Neutrophil (primary cell): ENCODE results near the gene SH3RF1.

ENCODE experiments used
- H3K27ac ChIP-seq: fragments of 200-600 bp; sonication (generic); 2 replicates; pipeline ENCODE4 v1.5.1; 2016; ENCODE audit warnings: mild to moderate bottlenecking, moderate library complexity
- H3K27me3 ChIP-seq: fragments of 200-600 bp; sonication (generic); 2 replicates; pipeline ENCODE4 v1.6.0; 2016; ENCODE audit warnings: mild to moderate bottlenecking
- H3K36me3 ChIP-seq: fragments of 200-600 bp; sonication (generic); 2 replicates; pipeline ENCODE4 v1.5.1; 2017
- H3K4me1 ChIP-seq, 2 experiments: fragments of 200-600 bp in 1 of 2; sonication (generic) in 1 of 2; 1 replicate in 1 of 2; 2 replicates in 1 of 2; pipeline versions ENCODE4 v1.5.1 to v1.6.1; 2013 to 2016; ENCODE audit warnings: low read depth in 1 of 2, low read length in 1 of 2, mild to moderate bottlenecking in 1 of 2, moderate library complexity in 1 of 2; ENCODE audit not compliant: control insufficient read depth in 1 of 2, insufficient read depth in 1 of 2
- H3K4me3 ChIP-seq, 2 experiments: fragments of 200-600 bp in 1 of 2; sonication (generic) in 1 of 2; 1 replicate in 1 of 2; 2 replicates in 1 of 2; pipeline ENCODE4 v1.5.1; 2013 to 2016; ENCODE audit warnings: low read depth in 1 of 2, low read length in 1 of 2, mild to moderate bottlenecking in 1 of 2, moderate library complexity in 1 of 2
- H3K9me3 ChIP-seq: fragments of 200-600 bp; sonication (generic); 2 replicates; pipeline ENCODE4 v1.5.1; 2016
- TF ChIP-seq, protein P1 (sequence below): fragments of 200-600 bp; sonication (generic); IDR thresholded peaks from 2 replicates; pipeline ENCODE4 v1.5.1; 2016; ENCODE audit warnings: antibody characterized with exemption

Gene SH3RF1

DNA sequence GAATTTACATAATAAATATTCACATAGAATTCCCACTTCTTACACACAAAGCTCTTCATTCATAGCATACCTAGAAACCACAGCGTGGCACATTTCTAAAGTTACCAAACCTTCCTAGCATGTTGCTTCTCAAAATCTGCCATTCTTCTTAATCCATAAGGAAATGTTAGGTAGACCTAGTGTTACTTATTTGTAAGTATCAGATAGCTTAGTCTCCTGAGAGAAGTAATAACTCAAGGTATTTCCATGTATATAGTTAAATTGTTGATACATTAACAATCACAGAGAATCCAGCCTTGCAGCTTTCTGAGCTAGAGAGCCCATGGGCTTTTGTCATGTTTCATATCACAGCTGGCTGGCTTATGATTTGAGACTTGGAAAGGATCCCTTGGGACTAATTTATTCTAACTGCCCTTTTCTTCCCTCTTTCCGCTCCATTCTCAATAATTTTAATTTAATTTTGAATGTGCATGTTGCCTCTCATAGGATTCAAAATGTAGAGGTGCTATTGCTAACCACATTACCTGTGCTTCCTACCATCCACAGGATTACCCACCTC is 17.6 kb downstream of the SH3RF1 start:
- peaks cover 4 to 11% of the 10 kb centered on the region in 2 experiments for H3K4me1 ChIP-seq
- H3K4me3 ChIP-seq: no peak overlapping the region
- H3K9me3 ChIP-seq: no peaks in the 10 kb centered on the region
- no peaks in the 10 kb centered on the region for H3K27me3 ChIP-seq
- TF ChIP-seq, protein P1, sequence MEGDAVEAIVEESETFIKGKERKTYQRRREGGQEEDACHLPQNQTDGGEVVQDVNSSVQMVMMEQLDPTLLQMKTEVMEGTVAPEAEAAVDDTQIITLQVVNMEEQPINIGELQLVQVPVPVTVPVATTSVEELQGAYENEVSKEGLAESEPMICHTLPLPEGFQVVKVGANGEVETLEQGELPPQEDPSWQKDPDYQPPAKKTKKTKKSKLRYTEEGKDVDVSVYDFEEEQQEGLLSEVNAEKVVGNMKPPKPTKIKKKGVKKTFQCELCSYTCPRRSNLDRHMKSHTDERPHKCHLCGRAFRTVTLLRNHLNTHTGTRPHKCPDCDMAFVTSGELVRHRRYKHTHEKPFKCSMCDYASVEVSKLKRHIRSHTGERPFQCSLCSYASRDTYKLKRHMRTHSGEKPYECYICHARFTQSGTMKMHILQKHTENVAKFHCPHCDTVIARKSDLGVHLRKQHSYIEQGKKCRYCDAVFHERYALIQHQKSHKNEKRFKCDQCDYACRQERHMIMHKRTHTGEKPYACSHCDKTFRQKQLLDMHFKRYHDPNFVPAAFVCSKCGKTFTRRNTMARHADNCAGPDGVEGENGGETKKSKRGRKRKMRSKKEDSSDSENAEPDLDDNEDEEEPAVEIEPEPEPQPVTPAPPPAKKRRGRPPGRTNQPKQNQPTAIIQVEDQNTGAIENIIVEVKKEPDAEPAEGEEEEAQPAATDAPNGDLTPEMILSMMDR: no peak
- H3K27ac ChIP-seq: no peak overlapping the region
- no peaks in the 10 kb centered on the region for H3K36me3 ChIP-seq

DNA sequence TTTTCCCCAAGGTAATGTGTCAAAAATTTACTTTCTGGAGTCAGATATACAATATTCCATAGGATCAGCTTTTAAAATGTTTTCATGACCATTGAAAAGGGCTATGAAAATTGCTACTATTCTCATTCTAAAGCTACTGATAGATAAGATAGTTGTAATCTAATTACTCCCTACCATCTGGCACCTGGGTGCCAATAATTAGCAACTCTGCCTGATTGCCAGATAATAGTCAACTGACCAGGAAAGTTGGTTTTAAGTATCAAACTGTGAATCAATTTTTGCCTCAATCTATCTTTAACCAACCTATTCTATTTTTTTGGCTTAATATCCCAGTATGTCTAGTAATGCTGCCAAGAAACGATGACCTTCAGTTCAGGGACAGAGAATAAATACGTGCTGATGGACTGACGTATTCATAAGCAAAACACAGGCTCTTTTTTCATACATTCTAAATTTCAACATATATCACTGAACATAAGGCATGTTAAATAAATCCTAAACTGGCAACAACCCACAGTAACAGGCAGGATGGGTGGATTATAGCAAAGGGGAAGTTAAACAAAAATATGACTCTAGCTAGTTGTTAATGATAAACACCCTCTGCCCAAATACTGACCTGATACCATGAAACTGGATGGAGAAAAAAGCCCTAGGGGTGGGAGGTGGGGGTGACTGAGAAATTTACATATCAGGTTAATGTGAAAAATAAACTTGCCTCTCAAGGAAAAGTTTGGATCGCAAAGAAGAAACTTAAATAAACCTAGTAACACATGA is 18.2 kb downstream of the SH3RF1 start:
- Histone ChIP-seq H3K4me3 (no peak overlapping the region), H3K27ac (no peak overlapping the region), H3K36me3 (no peaks in the 10 kb centered on the region), H3K27me3 (no peaks in the 10 kb centered on the region), H3K9me3 (no peaks in the 10 kb centered on the region), H3K4me1 (peaks cover 4 to 9% of the 10 kb centered on the region in 2 experiments)
- TF ChIP-seq, protein P1: no peak

DNA sequence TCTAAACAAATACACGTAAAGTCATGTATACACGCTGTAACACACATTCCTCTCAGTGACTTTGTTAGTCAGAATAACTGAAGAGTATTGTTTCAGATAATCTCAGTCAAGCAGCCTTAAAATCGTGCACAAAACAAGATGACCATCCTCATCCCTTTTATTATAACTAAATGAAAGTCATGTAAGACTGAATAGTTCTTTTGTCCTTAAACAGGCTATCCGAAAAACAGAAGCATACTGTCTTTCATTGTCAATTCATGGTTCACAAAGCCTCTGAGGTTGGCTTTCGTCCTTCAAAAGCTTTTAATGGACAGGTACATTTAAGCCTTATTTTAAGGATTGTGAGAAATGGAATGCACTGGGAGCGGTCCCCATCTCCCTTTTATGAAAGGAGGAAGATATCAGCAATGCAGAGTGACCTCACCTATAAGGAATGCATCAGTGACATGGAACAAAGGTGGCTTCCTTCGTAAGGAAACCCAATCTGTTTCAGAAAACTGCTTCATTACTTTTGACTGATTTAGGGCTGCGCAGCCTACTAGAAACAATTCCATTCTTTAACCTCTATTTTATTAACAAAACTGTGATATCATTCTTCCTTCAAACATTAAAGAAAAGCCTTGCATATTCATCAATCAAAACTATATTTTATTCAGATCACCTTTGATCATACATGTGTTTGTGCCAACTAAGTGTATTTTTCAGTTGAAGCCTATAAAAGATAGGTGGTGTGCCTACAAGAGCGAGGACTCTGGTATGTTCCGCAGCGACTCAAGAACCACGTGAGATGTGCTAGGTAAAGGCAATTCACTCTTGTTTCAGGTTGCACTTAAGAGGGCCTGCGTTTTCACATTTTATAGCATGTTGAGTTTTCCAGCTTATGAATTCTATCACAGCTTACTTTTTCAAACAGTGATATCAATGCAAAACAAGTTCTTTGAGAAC is 19.2 kb downstream of the SH3RF1 start:
- Histone ChIP-seq H3K9me3 (no peaks in the 10 kb centered on the region), H3K27me3 (no peaks in the 10 kb centered on the region), H3K4me1 (peaks cover 0 to under 1% of the 10 kb centered on the region in 2 experiments), H3K27ac (no peak overlapping the region), H3K4me3 (no peak overlapping the region), H3K36me3 (no peaks in the 10 kb centered on the region)
- TF ChIP-seq, protein P1: no peak

DNA sequence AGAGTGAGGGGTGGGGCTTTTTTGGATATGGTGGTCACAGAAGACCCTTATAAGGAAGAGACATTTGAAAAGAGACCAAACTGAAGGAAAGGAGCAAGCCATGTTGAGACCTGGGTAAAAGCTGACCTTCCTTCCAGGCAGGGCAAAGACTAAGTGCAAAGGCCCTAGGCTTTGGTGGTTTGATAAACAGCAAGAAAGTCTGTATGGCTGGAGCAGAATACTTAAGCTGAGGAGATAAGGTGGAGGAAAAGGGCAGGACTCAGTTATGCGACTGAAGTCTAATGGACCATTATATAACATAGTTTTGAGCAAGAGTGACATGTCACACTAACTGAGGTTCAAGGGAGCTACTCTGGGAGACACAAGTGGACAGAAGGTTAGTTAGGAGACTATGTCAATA is 20.0 kb downstream of the SH3RF1 start:
- Histone ChIP-seq H3K27me3 (no peaks in the 10 kb centered on the region), H3K9me3 (no peaks in the 10 kb centered on the region), H3K36me3 (no peaks in the 10 kb centered on the region), H3K27ac (no peak overlapping the region), H3K4me1 (no peaks in the 10 kb centered on the region), H3K4me3 (no peak overlapping the region)
- TF ChIP-seq, protein P1: no peak

DNA sequence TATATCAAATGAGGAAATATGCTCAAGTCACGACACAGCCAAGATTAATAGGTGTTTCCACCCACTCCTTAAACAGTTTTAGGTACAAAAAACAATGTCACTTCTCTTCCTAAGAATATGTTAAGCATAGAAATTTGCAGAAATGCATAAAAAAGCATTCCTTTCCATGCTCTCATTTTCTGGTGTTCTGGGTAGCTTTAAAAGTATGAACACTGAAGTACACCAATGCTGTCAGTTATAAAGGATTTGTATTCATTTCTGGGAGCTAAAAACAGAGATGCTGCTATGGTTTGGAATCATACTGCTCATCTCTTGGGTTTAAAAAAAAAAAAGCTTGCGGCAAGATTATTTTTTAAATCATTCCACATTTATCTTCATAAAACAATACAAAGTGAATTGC is 20.8 kb downstream of the SH3RF1 start:
- Histone ChIP-seq H3K27ac (no peak overlapping the region), H3K9me3 (no peaks in the 10 kb centered on the region), H3K4me3 (no peak overlapping the region), H3K27me3 (no peaks in the 10 kb centered on the region), H3K36me3 (no peaks in the 10 kb centered on the region), H3K4me1 (peaks cover 0 to 3% of the 10 kb centered on the region in 2 experiments)
- TF ChIP-seq, protein P1: no peak
